Activated CD4-positive, alpha-beta memory T cell treated with anti-CD3 and anti-CD28 coated beads, Interleukin-2, amount 10 ng/mL, durations not matched to agents 7 days and 5 days (primary cell): ENCODE results near the gene TMEM168. TPM values are rescaled to one million over a fixed set of nuclear protein-coding genes. Genes with fewer than 3 reads are reported as not detected.
"Not testable (repeated sequence)": the region's sequence is repeated elsewhere in the genome, so short reads cannot be mapped to it uniquely, and the experiment has no call there.

Experiments
- CTCF ChIA-PET: fragments of 350-600 bp; sonication (Branson Sonifier 250); formaldehyde crosslinking; loops from one replicate; lab custom pipeline; 2021; ENCODE audit warnings: antibody characterized with exemption, inconsistent platforms; lab: Charles Lee
- POLR2A ChIA-PET: fragments of 350-600 bp; sonication (Branson Sonifier 250); formaldehyde crosslinking; loops from one replicate; lab custom pipeline; 2021; ENCODE audit warnings: antibody characterized with exemption; lab: Charles Lee
- DNase-seq: peaks from one replicate; pipeline ENCODE4 v3.0.0-alpha.2; 2020
- H3K27ac Mint-ChIP-seq: one replicate; pipeline ENCODE4 v1.8.0; 2021; ENCODE audit warnings: mild to moderate bottlenecking, mixed read lengths
- H3K27me3 Mint-ChIP-seq: one replicate; pipeline ENCODE4 v1.8.0; 2021; ENCODE audit warnings: mixed read lengths
- H3K36me3 Mint-ChIP-seq: one replicate; pipeline ENCODE4 v1.8.0; 2021; ENCODE audit warnings: low read depth, mixed read lengths
- H3K4me1 Mint-ChIP-seq: one replicate; pipeline ENCODE4 v1.8.0; 2021; ENCODE audit warnings: mixed read lengths
- H3K4me3 Mint-ChIP-seq: one replicate; pipeline ENCODE4 v1.8.0; 2021; ENCODE audit warnings: mild to moderate bottlenecking, mixed read lengths
- H3K9me3 Mint-ChIP-seq: one replicate; pipeline ENCODE4 v1.8.0; 2021; ENCODE audit warnings: mixed read lengths
- total RNA-seq, 2 experiments: library from RNA; stranded (reverse); gene quantifications; one replicate each; pipeline ENCODE4 v1.2.3, GENCODE V29; 2021

The TMEM168 gene
- total RNA-seq, 2 experiments from 2014 or later = 15.3 to 19.5 TPM

GRCh38 chr7:112796552-112796951 lies 6.4 kb upstream of the TMEM168 start:
- H3K4me3 Mint-ChIP-seq, H3K27ac Mint-ChIP-seq, H3K36me3 Mint-ChIP-seq, CTCF ChIA-PET, H3K9me3 Mint-ChIP-seq, POLR2A ChIA-PET, H3K27me3 Mint-ChIP-seq, DNase-seq: not testable (repeated sequence)
- peaks cover 12% of the 10 kb centered on the region for H3K4me1 Mint-ChIP-seq

GRCh38 chr7:112792441-112792840 lies 2.2 kb upstream of the TMEM168 start:
- H3K36me3 Mint-ChIP-seq = peaks cover 10% of the 10 kb centered on the region
- ChIA-PET POLR2A (no interaction called here), CTCF (no interaction called here)
- H3K9me3 Mint-ChIP-seq = no peaks in the 10 kb centered on the region
- H3K4me3 Mint-ChIP-seq = no peak overlapping the region
- H3K4me1 Mint-ChIP-seq = peaks cover 38% of the 10 kb centered on the region
- no peak for DNase-seq
- H3K27ac Mint-ChIP-seq = no peak overlapping the region
- no peaks in the 10 kb centered on the region for H3K27me3 Mint-ChIP-seq

DNA sequence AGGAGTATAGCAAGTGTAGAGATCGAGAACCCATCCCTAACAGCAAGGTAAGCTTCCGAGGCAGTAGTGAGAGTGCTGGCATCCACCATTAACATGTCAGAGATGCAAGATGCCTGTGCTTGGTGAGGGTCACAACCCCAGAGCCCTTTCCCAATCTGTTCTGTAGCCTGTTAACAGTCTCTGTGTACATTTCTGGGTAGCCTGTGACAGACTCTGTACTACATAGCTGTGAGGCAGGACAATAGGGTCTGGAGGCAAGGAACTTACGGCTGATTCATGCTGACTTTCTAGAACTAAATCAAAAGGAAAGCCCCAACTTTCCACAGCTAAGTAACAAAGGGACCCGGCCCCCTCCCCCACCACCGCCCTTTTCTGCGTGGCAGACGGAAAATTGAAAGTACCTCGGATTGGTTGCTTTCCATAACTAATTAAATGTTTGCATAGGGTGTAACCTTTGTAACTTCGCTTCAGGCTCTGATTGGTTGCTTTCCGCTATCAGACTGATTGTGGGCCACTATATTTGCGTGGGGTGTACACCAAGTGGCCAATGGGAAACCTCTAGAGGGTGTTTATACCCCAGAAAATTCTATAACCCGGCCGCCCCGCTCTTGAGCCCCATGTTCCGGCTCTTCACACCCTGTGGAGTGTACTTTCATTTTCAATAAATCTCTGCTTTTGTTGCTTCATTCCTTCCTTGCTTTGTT lies 1.4 kb upstream of the TMEM168 start:
- no peaks in the 10 kb centered on the region for H3K27me3 Mint-ChIP-seq
- no peaks in the 10 kb centered on the region for H3K9me3 Mint-ChIP-seq
- ChIA-PET POLR2A (no interaction called here), CTCF (no interaction called here)
- peaks cover 12% of the 10 kb centered on the region for H3K36me3 Mint-ChIP-seq
- H3K4me3 Mint-ChIP-seq = peak overlapping the region; percentile 33
- no peak for DNase-seq
- H3K27ac Mint-ChIP-seq = no peak overlapping the region
- H3K4me1 Mint-ChIP-seq = peaks cover 40% of the 10 kb centered on the region

DNA sequence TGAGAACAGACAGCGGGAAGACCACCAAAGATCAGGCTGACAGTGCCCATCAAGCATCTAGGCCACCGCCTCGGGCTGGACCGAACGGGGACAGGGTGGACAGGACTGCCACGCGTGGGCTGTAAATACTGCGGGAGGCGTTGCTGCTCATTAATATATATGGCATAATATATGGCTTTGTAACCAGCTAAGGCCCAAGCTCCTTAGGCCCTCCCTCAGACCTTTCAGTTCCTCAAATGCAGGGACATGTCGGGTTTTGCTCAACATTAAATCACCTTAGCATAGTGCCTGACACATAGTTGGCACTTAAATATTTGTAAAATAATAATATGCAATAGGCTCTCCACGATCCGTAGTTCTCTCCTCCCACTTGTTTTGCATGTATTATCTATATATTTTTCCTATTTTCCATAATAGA lies 402 bp upstream of the TMEM168 start:
- H3K9me3 Mint-ChIP-seq = no peaks in the 10 kb centered on the region
- H3K27ac Mint-ChIP-seq = peak overlapping the region; percentile 85
- no peaks in the 10 kb centered on the region for H3K27me3 Mint-ChIP-seq
- H3K36me3 Mint-ChIP-seq = peaks cover 12% of the 10 kb centered on the region
- no peak for DNase-seq
- ChIA-PET CTCF (no interaction called here), POLR2A (interaction anchor here (1.4 to 1.7 kb wide), 2 partner anchors 31 to 339 kb away, joined by 4 to 5 read pairs; no protein-coding TSS in a partner anchor)
- H3K4me1 Mint-ChIP-seq = peaks cover 40% of the 10 kb centered on the region
- peak overlapping the region; percentile 95 for H3K4me3 Mint-ChIP-seq

GRCh38 chr7:112789453-112789816 lies 758 bp downstream of the TMEM168 start:
- ChIA-PET POLR2A (interaction anchor here (0.8 to 1.7 kb wide), 3 partner anchors 17 to 150 kb away, joined by 3 to 5 read pairs (median 5); a partner anchor contains a TSS), CTCF (no interaction called here)
- no peak for DNase-seq
- Mint-ChIP-seq H3K4me3 (peak overlapping the region; percentile 95), H3K27ac (peak overlapping the region; percentile 85), H3K4me1 (peaks cover 38% of the 10 kb centered on the region), H3K36me3 (peaks cover 14% of the 10 kb centered on the region), H3K9me3 (no peaks in the 10 kb centered on the region), H3K27me3 (no peaks in the 10 kb centered on the region)

DNA sequence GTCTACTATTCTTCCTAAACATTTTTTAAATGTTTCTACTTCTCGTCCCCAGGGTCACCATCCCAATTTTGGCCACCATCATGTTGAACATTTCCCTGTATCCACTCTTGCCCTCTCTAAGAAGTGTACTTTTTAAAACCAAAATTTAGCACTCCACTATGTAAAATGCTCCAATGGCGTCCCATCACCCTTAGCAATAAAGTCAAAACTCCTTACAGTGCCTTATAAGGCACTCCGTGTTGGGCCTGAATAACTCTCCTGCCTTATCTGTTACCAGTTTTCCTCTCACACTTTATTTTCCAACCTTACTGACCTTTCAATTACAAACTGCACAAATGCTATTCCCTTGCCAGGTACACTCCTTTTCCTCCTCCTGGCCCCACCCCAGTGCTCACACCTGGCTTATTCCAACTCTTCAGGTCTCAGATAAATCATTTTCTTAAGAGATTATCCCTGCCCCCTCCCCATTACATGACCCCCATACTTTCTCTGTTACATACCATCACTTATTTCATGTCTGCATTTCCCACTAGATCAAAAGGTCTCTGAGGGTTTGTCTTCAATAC lies 1.3 kb downstream of the TMEM168 start:
- CTCF ChIA-PET = no interaction called here
- DNase-seq = no peak
- peak overlapping the region; percentile 85 for H3K27ac Mint-ChIP-seq
- no peaks in the 10 kb centered on the region for H3K27me3 Mint-ChIP-seq
- H3K9me3 Mint-ChIP-seq = no peaks in the 10 kb centered on the region
- H3K36me3 Mint-ChIP-seq = peaks cover 20% of the 10 kb centered on the region
- POLR2A ChIA-PET = interaction anchor here (1.5 kb wide), 1 partner anchor 17 kb away, joined by 5 read pairs; no protein-coding TSS in a partner anchor
- H3K4me3 Mint-ChIP-seq = peak overlapping the region; percentile 95
- peaks cover 36% of the 10 kb centered on the region for H3K4me1 Mint-ChIP-seq

DNA sequence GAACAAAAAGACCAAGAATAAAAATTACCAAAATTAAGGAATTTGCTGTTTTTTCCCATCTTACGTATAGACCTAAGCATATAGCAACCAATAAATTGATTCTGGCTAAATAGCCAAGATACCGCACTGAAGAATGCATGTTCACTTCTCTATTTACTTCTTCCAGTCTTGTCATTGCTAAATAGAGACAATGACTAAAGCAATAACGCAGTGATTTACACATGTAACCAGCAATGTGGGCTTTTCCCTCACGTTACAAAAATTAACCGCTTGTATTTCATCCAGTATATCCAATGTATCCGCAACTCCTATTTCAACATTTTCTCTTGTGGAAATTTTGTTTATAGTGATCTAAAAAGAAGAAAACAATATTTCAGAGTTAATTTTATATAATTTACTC lies 5.6 kb downstream of the TMEM168 start:
- ChIA-PET POLR2A (no interaction called here), CTCF (no interaction called here)
- Mint-ChIP-seq H3K4me3 (no peak overlapping the region), H3K27me3 (no peaks in the 10 kb centered on the region), H3K27ac (no peak overlapping the region), H3K36me3 (peaks cover 46% of the 10 kb centered on the region), H3K9me3 (no peaks in the 10 kb centered on the region), H3K4me1 (peaks cover 49% of the 10 kb centered on the region)
- DNase-seq = no peak

GRCh38 chr7:112782498-112782897 lies 7.7 kb downstream of the TMEM168 start:
- H3K4me3 Mint-ChIP-seq = no peak overlapping the region
- no peaks in the 10 kb centered on the region for H3K9me3 Mint-ChIP-seq
- peak overlapping the region; percentile 55 for H3K27ac Mint-ChIP-seq
- CTCF ChIA-PET = no interaction called here
- peaks cover 42% of the 10 kb centered on the region for H3K36me3 Mint-ChIP-seq
- POLR2A ChIA-PET = interaction anchor here (1.0 kb wide), 1 partner anchor 333 kb away, joined by 5 read pairs; the partner anchor contains the start of gene IFRD1
- no peaks in the 10 kb centered on the region for H3K27me3 Mint-ChIP-seq
- no peak for DNase-seq
- H3K4me1 Mint-ChIP-seq = peaks cover 31% of the 10 kb centered on the region

DNA sequence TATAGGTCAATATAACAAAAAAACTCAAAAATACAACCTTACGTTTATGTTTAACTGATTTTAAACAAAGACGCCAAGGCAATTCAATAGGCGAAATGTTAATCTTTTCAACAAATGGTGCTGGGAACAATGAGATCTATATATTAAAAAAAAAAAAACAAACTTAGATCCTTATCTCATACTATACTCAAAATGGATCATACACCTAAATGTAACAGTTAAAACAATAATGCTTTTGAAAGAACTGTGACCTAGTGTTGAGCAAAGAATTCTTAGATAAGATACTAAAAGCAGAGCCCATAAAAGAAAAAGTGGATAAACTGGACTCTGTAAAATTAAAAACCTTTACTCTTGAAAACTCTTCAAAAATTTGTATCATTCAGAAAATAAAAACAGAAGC lies 8.6 kb downstream of the TMEM168 start:
- no peaks in the 10 kb centered on the region for H3K9me3 Mint-ChIP-seq
- H3K4me1 Mint-ChIP-seq = peaks cover 29% of the 10 kb centered on the region
- no peaks in the 10 kb centered on the region for H3K27me3 Mint-ChIP-seq
- no peak overlapping the region for H3K27ac Mint-ChIP-seq
- H3K4me3 Mint-ChIP-seq = no peak overlapping the region
- CTCF ChIA-PET = no interaction called here
- H3K36me3 Mint-ChIP-seq = peaks cover 40% of the 10 kb centered on the region
- POLR2A ChIA-PET = no interaction called here
- DNase-seq = no peak

- POLR2A ChIA-PET = no interaction called here
- Mint-ChIP-seq H3K4me1 (peaks cover 29% of the 10 kb centered on the region), H3K9me3 (no peaks in the 10 kb centered on the region), H3K36me3 (peaks cover 40% of the 10 kb centered on the region), H3K27me3 (no peaks in the 10 kb centered on the region), H3K4me3 (no peak overlapping the region), H3K27ac (no peak overlapping the region)
- no peak for DNase-seq
- CTCF ChIA-PET = no interaction called here
Observed at GRCh38 chr7:112781110-112781509, 9.1 kb downstream of the TMEM168 start.

GRCh38 chr7:112779667-112780066 lies 10.5 kb downstream of the TMEM168 start:
- no peak overlapping the region for H3K27ac Mint-ChIP-seq
- ChIA-PET POLR2A (interaction anchor here (1.4 kb wide), 1 partner anchor 159 kb away, joined by 3 read pairs; no protein-coding TSS in a partner anchor), CTCF (no interaction called here)
- H3K4me3 Mint-ChIP-seq = no peak overlapping the region
- no peaks in the 10 kb centered on the region for H3K27me3 Mint-ChIP-seq
- H3K4me1 Mint-ChIP-seq = peaks cover 29% of the 10 kb centered on the region
- H3K9me3 Mint-ChIP-seq = no peaks in the 10 kb centered on the region
- DNase-seq = no peak
- H3K36me3 Mint-ChIP-seq = peaks cover 40% of the 10 kb centered on the region

DNA sequence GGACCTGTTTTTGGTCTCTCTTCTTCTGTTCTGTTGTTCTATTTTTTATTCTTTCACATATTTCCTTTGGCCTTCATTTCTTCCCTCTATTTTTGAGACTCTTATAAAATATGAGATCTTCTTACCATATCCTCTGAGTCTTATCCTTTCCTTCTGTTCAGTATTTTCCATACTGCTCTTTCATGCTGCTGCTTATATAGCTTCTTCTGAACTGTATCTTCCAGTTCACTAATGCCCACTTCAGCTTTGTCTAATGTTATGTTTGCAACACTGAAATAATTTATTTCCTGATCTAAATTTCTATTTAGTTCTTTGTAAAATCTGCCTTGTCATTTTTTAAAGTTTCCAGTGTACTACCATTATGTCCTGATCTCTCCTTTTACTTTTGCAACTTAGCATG lies 12.8 kb downstream of the TMEM168 start:
- H3K27me3 Mint-ChIP-seq = no peaks in the 10 kb centered on the region
- peaks cover 24% of the 10 kb centered on the region for H3K36me3 Mint-ChIP-seq
- no peaks in the 10 kb centered on the region for H3K9me3 Mint-ChIP-seq
- no peak overlapping the region for H3K27ac Mint-ChIP-seq
- ChIA-PET POLR2A (no interaction called here), CTCF (no interaction called here)
- peaks cover 17% of the 10 kb centered on the region for H3K4me1 Mint-ChIP-seq
- no peak overlapping the region for H3K4me3 Mint-ChIP-seq
- DNase-seq = no peak

- H3K9me3 Mint-ChIP-seq = no peaks in the 10 kb centered on the region
- H3K4me3 Mint-ChIP-seq = no peak overlapping the region
- ChIA-PET CTCF (no interaction called here), POLR2A (no interaction called here)
- H3K27ac Mint-ChIP-seq = no peak overlapping the region
- H3K36me3 Mint-ChIP-seq = peaks cover 20% of the 10 kb centered on the region
- H3K4me1 Mint-ChIP-seq = peaks cover 4% of the 10 kb centered on the region
- DNase-seq = no peak
- no peaks in the 10 kb centered on the region for H3K27me3 Mint-ChIP-seq
Observed at GRCh38 chr7:112771166-112771565, 19.0 kb downstream of the TMEM168 start.
